OCI-LY7 (cell line): ENCODE measurements around the gene SLC2A13.

Experiments used
- CTCF ChIP-seq: fragments of 200-600 bp; sonication (generic); conservative IDR thresholded peaks from 2 replicates; pipeline ENCODE4 v1.5.1; 2014; ENCODE audit warnings: mild to moderate bottlenecking, antibody characterized with exemption, low read length, moderate library complexity, mixed read lengths
- EZH2phosphoT487 ChIP-seq: fragments of 200-600 bp; sonication (generic); IDR thresholded peaks from 2 replicates; pipeline ENCODE4 v1.6.1; 2018; ENCODE audit warnings: low read depth, borderline replicate concordance, mild to moderate bottlenecking, mixed run types, antibody characterized with exemption, low read length, moderate library complexity, mixed read lengths

- TF ChIP-seq EZH2phosphoT487 (no peak), CTCF (no peak)
Measured at GRCh38 chr12:39743655-39744054, 362.2 kb downstream of the SLC2A13 start.
